ENCODE data around the gene FRY. TPM values are rescaled to one million over a fixed set of nuclear protein-coding genes. Genes with fewer than 3 reads are reported as not detected.
A peak's percentile ranks its signal among the peaks of the same experiment; 100 is the strongest.

Gene FRY
- polyA plus RNA-seq, 3 donors from 2014 or later = 1.4 to 2.8 (median 1.4) TPM

GRCh38 chr13:32170841-32171240 lies 139.3 kb downstream of the FRY start:
- H3K36me3 Mint-ChIP-seq = peaks cover 15 to 26% (median 15%) of the 10 kb centered on the region in 3 donors
- DNase-seq = no peak
- peaks cover 0 to 1% (median 0%) of the 10 kb centered on the region in 3 donors for H3K27me3 Mint-ChIP-seq (ENCODE audit: low read depth in 3 of 3)
- H3K9me3 Mint-ChIP-seq = no peaks in the 10 kb centered on the region
- no peaks in the 10 kb centered on the region for H3K4me1 Mint-ChIP-seq
- no peak overlapping the region for H3K4me3 Mint-ChIP-seq
- H3K27ac Mint-ChIP-seq = no peak overlapping the region

GRCh38 chr13:32173881-32174280 lies 142.3 kb downstream of the FRY start:
- H3K27me3 Mint-ChIP-seq (ENCODE audit: low read depth in 3 of 3) = peaks cover 0 to 1% (median 0%) of the 10 kb centered on the region in 3 donors
- H3K9me3 Mint-ChIP-seq = no peaks in the 10 kb centered on the region
- no peak overlapping the region for H3K4me3 Mint-ChIP-seq
- H3K36me3 Mint-ChIP-seq = peaks cover 11 to 29% (median 29%) of the 10 kb centered on the region in 3 donors
- H3K4me1 Mint-ChIP-seq = no peaks in the 10 kb centered on the region
- no peak for DNase-seq
- H3K27ac Mint-ChIP-seq = no peak overlapping the region

- Mint-ChIP-seq H3K36me3 (peaks cover 7 to 33% (median 29%) of the 10 kb centered on the region in 3 donors), H3K4me3 (no peak overlapping the region), H3K9me3 (no peaks in the 10 kb centered on the region), H3K27ac (no peak overlapping the region), H3K27me3 (ENCODE audit: low read depth in 3 of 3) (peaks cover 0 to 1% (median 0%) of the 10 kb centered on the region in 3 donors), H3K4me1 (no peaks in the 10 kb centered on the region)
- DNase-seq = no peak
Observed at GRCh38 chr13:32174366-32174765, 142.8 kb downstream of the FRY start.

- DNase-seq = no peak
- Mint-ChIP-seq H3K9me3 (no peaks in the 10 kb centered on the region), H3K27ac (no peak overlapping the region), H3K4me1 (no peaks in the 10 kb centered on the region), H3K4me3 (no peak overlapping the region), H3K36me3 (peaks cover 7 to 39% (median 34%) of the 10 kb centered on the region in 3 donors), H3K27me3 (ENCODE audit: low read depth in 3 of 3) (no peaks in the 10 kb centered on the region)
Observed at GRCh38 chr13:32175307-32175706, 143.7 kb downstream of the FRY start.

GRCh38 chr13:32175943-32176342 lies 144.4 kb downstream of the FRY start:
- no peaks in the 10 kb centered on the region for H3K9me3 Mint-ChIP-seq
- peaks cover 0 to 1% (median 0%) of the 10 kb centered on the region in 3 donors for H3K27me3 Mint-ChIP-seq (ENCODE audit: low read depth in 3 of 3)
- no peak overlapping the region for H3K27ac Mint-ChIP-seq
- H3K4me3 Mint-ChIP-seq = no peak overlapping the region
- no peaks in the 10 kb centered on the region for H3K4me1 Mint-ChIP-seq
- H3K36me3 Mint-ChIP-seq = peaks cover 7 to 39% (median 34%) of the 10 kb centered on the region in 3 donors
- no peak for DNase-seq

- Mint-ChIP-seq H3K9me3 (no peaks in the 10 kb centered on the region), H3K27ac (no peak overlapping the region), H3K4me1 (no peaks in the 10 kb centered on the region), H3K36me3 (peaks cover 6 to 36% (median 33%) of the 10 kb centered on the region in 3 donors), H3K27me3 (ENCODE audit: low read depth in 3 of 3) (peaks cover 0 to 1% (median 0%) of the 10 kb centered on the region in 3 donors), H3K4me3 (no peak overlapping the region)
- DNase-seq = no peak
Observed at GRCh38 chr13:32176696-32177095, 145.1 kb downstream of the FRY start.

- Mint-ChIP-seq H3K4me1 (no peaks in the 10 kb centered on the region), H3K9me3 (no peaks in the 10 kb centered on the region), H3K27me3 (ENCODE audit: low read depth in 3 of 3) (peaks cover 0 to 1% (median 0%) of the 10 kb centered on the region in 3 donors), H3K27ac (no peak overlapping the region), H3K4me3 (no peak overlapping the region), H3K36me3 (peaks cover 3 to 27% (median 26%) of the 10 kb centered on the region in 3 donors)
- no peak for DNase-seq
Observed at GRCh38 chr13:32178763-32179162, 147.2 kb downstream of the FRY start.

- H3K4me3 Mint-ChIP-seq = no peak overlapping the region
- H3K4me1 Mint-ChIP-seq = no peaks in the 10 kb centered on the region
- peaks cover 7 to 33% (median 32%) of the 10 kb centered on the region in 3 donors for H3K36me3 Mint-ChIP-seq
- DNase-seq = no peak
- no peak overlapping the region for H3K27ac Mint-ChIP-seq
- H3K9me3 Mint-ChIP-seq = no peaks in the 10 kb centered on the region
- H3K27me3 Mint-ChIP-seq (ENCODE audit: low read depth in 3 of 3) = peaks cover 0 to 1% (median 0%) of the 10 kb centered on the region in 3 donors
Observed at GRCh38 chr13:32179708-32180107, 148.1 kb downstream of the FRY start.

GRCh38 chr13:32187651-32188050 lies 156.1 kb downstream of the FRY start:
- Mint-ChIP-seq H3K9me3 (no peaks in the 10 kb centered on the region), H3K36me3 (peaks cover 31 to 51% (median 47%) of the 10 kb centered on the region in 3 donors), H3K27me3 (ENCODE audit: low read depth in 3 of 3) (no peaks in the 10 kb centered on the region), H3K4me3 (no peak overlapping the region), H3K27ac (no peak overlapping the region), H3K4me1 (no peaks in the 10 kb centered on the region)
- DNase-seq = no peak

GRCh38 chr13:32191452-32191998 lies 160.0 kb downstream of the FRY start:
- no peak overlapping the region for H3K4me3 Mint-ChIP-seq
- H3K9me3 Mint-ChIP-seq = no peaks in the 10 kb centered on the region
- no peak overlapping the region for H3K27ac Mint-ChIP-seq
- H3K36me3 Mint-ChIP-seq = peaks cover 18 to 36% (median 32%) of the 10 kb centered on the region in 3 donors
- no peaks in the 10 kb centered on the region for H3K4me1 Mint-ChIP-seq
- DNase-seq = no peak
- H3K27me3 Mint-ChIP-seq (ENCODE audit: low read depth in 3 of 3) = no peaks in the 10 kb centered on the region

- Mint-ChIP-seq H3K9me3 (no peaks in the 10 kb centered on the region), H3K27ac (no peak overlapping the region)
Observed at GRCh38 chr13:32195713-32196112, 164.1 kb downstream of the FRY start.

GRCh38 chr13:32199168-32199567 lies 167.6 kb downstream of the FRY start:
- no peaks in the 10 kb centered on the region for H3K9me3 Mint-ChIP-seq
- peaks cover 6 to 26% (median 7%) of the 10 kb centered on the region in 3 donors for H3K36me3 Mint-ChIP-seq
- peaks cover 0 to 2% (median 0%) of the 10 kb centered on the region in 3 donors for H3K27me3 Mint-ChIP-seq (ENCODE audit: low read depth in 3 of 3)
- no peak overlapping the region for H3K4me3 Mint-ChIP-seq
- DNase-seq = no peak
- H3K27ac Mint-ChIP-seq = no peak overlapping the region
- no peaks in the 10 kb centered on the region for H3K4me1 Mint-ChIP-seq

More at GRCh38 chr13:32195713-32196112, 164.1 kb downstream of the FRY start:
- Mint-ChIP-seq H3K27me3 (ENCODE audit: low read depth in 3 of 3) (peaks cover 0 to 2% (median 0%) of the 10 kb centered on the region in 3 donors), H3K36me3 (peaks cover 3 to 30% (median 9%) of the 10 kb centered on the region in 3 donors), H3K4me1 (no peaks in the 10 kb centered on the region), H3K4me3 (no peak overlapping the region)
- no peak for DNase-seq

GRCh38 chr13:32200741-32201140 lies 169.2 kb downstream of the FRY start:
- H3K27ac Mint-ChIP-seq = peak overlapping the region in 1 of 6 donors; percentile 47
- DNase-seq = no peak
- peaks cover 0 to 2% (median 0%) of the 10 kb centered on the region in 3 donors for H3K27me3 Mint-ChIP-seq (ENCODE audit: low read depth in 3 of 3)
- no peaks in the 10 kb centered on the region for H3K9me3 Mint-ChIP-seq
- no peak overlapping the region for H3K4me3 Mint-ChIP-seq
- peaks cover 5 to 28% (median 8%) of the 10 kb centered on the region in 3 donors for H3K36me3 Mint-ChIP-seq
- no peaks in the 10 kb centered on the region for H3K4me1 Mint-ChIP-seq

- Mint-ChIP-seq H3K36me3 (peaks cover 8 to 35% (median 8%) of the 10 kb centered on the region in 3 donors), H3K27me3 (ENCODE audit: low read depth in 3 of 3) (peaks cover 0 to 2% (median 0%) of the 10 kb centered on the region in 3 donors), H3K27ac (no peak overlapping the region), H3K4me3 (no peak overlapping the region), H3K4me1 (no peaks in the 10 kb centered on the region), H3K9me3 (no peaks in the 10 kb centered on the region)
- no peak for DNase-seq
Observed at GRCh38 chr13:32201809-32202208, 170.2 kb downstream of the FRY start.

GRCh38 chr13:32202268-32202667 lies 170.7 kb downstream of the FRY start:
- Mint-ChIP-seq H3K4me3 (no peak overlapping the region), H3K9me3 (no peaks in the 10 kb centered on the region), H3K27ac (no peak overlapping the region), H3K36me3 (peaks cover 8 to 34% (median 10%) of the 10 kb centered on the region in 3 donors), H3K4me1 (no peaks in the 10 kb centered on the region), H3K27me3 (ENCODE audit: low read depth in 3 of 3) (peaks cover 0 to 2% (median 0%) of the 10 kb centered on the region in 3 donors)
- DNase-seq = no peak

Measured in immature natural killer cell (primary cell).